Upper lobe of left lung (tissue), 4 donors: ENCODE measurements around the gene SNCAIP.

Experiments used
- POLR2A ChIP-seq, 4 donors: fragments of 450-650 bp; IDR thresholded peaks; one replicate each; pipeline ENCODE4 v1.5.1; 2016 to 2017; ENCODE audit warnings: antibody characterized with exemption in 4 of 4, mild to moderate bottlenecking in 2 of 4
- POLR2AphosphoS5 ChIP-seq, 2 donors: sonication (generic); formaldehyde crosslinking; IDR thresholded peaks; one replicate each; pipeline ENCODE4 v1.5.1; 2017; ENCODE audit warnings: antibody characterized with exemption in 2 of 2
- TF ChIP-seq, protein P1 (sequence below), 6 experiments: fragments of 450-650 bp in 4 of 6; fragments of 200-600 bp in 2 of 6; sonication (generic) in 2 of 6; IDR thresholded peaks; one replicate each; pipeline ENCODE4 v1.5.1; 2016 to 2019; ENCODE audit warnings: antibody characterized with exemption in 6 of 6

DNA sequence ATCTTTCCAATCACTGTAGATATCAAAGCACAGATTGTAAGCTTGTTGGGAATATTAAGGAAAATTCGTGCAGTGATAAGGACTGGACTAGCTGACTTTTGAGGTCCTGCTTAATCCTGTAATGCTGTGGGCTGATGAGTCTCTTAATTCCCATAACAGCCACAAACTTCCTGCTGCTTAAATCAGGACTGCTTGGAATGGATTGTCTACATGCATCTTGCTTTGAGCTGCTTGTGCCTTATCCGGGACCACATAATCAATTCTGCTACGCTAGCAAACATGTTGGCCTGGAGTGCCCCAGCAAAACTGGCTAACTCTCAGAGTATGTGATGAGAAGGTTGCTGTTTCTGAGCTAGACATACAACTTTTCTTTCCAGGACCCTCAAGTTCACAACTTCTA lies 79.6 kb downstream of the SNCAIP start:
- TF ChIP-seq, protein P1, sequence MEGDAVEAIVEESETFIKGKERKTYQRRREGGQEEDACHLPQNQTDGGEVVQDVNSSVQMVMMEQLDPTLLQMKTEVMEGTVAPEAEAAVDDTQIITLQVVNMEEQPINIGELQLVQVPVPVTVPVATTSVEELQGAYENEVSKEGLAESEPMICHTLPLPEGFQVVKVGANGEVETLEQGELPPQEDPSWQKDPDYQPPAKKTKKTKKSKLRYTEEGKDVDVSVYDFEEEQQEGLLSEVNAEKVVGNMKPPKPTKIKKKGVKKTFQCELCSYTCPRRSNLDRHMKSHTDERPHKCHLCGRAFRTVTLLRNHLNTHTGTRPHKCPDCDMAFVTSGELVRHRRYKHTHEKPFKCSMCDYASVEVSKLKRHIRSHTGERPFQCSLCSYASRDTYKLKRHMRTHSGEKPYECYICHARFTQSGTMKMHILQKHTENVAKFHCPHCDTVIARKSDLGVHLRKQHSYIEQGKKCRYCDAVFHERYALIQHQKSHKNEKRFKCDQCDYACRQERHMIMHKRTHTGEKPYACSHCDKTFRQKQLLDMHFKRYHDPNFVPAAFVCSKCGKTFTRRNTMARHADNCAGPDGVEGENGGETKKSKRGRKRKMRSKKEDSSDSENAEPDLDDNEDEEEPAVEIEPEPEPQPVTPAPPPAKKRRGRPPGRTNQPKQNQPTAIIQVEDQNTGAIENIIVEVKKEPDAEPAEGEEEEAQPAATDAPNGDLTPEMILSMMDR (IDR thresholded peaks at IDR 0.05), result no peak
- TF ChIP-seq POLR2A (IDR thresholded peaks at IDR 0.05) (no peak), POLR2AphosphoS5 (IDR thresholded peaks at IDR 0.05) (no peak)
